Activated CD4-positive, alpha-beta T cell treated with anti-CD3 and anti-CD28 coated beads, Interleukin-2, amount 50 U/mL, for 1 hour (primary cell): Measurements from ENCODE around the gene GRB14.

ENCODE experiments used
- DNase-seq: peaks from one replicate; pipeline ENCODE4 v3.0.0-alpha.2; 2020

Gene GRB14

GRCh38 chr2:164613321-164613982 is 7.8 kb downstream of the GRB14 start:
- DNase-seq = no peak

GRCh38 chr2:164609790-164610189 is 11.5 kb downstream of the GRB14 start:
- DNase-seq = no peak

GRCh38 chr2:164606557-164606956 is 14.7 kb downstream of the GRB14 start:
- no peak for DNase-seq

GRCh38 chr2:164605295-164605694 is 16.0 kb downstream of the GRB14 start:
- no peak for DNase-seq

GRCh38 chr2:164600763-164601162 is 20.5 kb downstream of the GRB14 start:
- no peak for DNase-seq

GRCh38 chr2:164599954-164600589 is 21.2 kb downstream of the GRB14 start:
- DNase-seq = no peak

GRCh38 chr2:164597983-164598382 is 23.3 kb downstream of the GRB14 start:
- no peak for DNase-seq

GRCh38 chr2:164595031-164595430 is 26.3 kb downstream of the GRB14 start:
- DNase-seq = no peak

GRCh38 chr2:164593959-164594358 is 27.3 kb downstream of the GRB14 start:
- DNase-seq = no peak

- no peak for DNase-seq
Observed at GRCh38 chr2:164593541-164593940, 27.7 kb downstream of the GRB14 start.

GRCh38 chr2:164589522-164589921 is 31.8 kb downstream of the GRB14 start:
- DNase-seq = no peak

- no peak for DNase-seq
Observed at GRCh38 chr2:164581050-164581449, 40.2 kb downstream of the GRB14 start.

- no peak for DNase-seq
Observed at GRCh38 chr2:164574931-164575330, 46.4 kb downstream of the GRB14 start.

GRCh38 chr2:164570475-164570874 is 50.8 kb downstream of the GRB14 start:
- no peak for DNase-seq

- DNase-seq = no peak
Observed at GRCh38 chr2:164569378-164569777, 51.9 kb downstream of the GRB14 start.

- no peak for DNase-seq
Observed at GRCh38 chr2:164568317-164568716, 53.0 kb downstream of the GRB14 start.

- DNase-seq = no peak
Observed at GRCh38 chr2:164567335-164567989, 53.8 kb downstream of the GRB14 start.

GRCh38 chr2:164565359-164565758 is 55.9 kb downstream of the GRB14 start:
- no peak for DNase-seq

- DNase-seq = no peak
Observed at GRCh38 chr2:164562666-164563065, 58.6 kb downstream of the GRB14 start.

GRCh38 chr2:164561991-164562390 is 59.3 kb downstream of the GRB14 start:
- DNase-seq = no peak

GRCh38 chr2:164561416-164561815 is 59.9 kb downstream of the GRB14 start:
- DNase-seq = no peak

- no peak for DNase-seq
Observed at GRCh38 chr2:164560902-164561301, 60.4 kb downstream of the GRB14 start.

GRCh38 chr2:164560181-164560792 is 61.0 kb downstream of the GRB14 start:
- DNase-seq = no peak

GRCh38 chr2:164558450-164558849 is 62.8 kb downstream of the GRB14 start:
- DNase-seq = no peak
